DMS114 treated with DMSO at 0.1 percent for 48 hours (cell line): ENCODE data around the gene SLC9A7.
A peak's percentile ranks its signal among the peaks of the same experiment; 100 is the strongest.
"Not testable (repeated sequence)": the region's sequence is repeated elsewhere in the genome, so short reads cannot be mapped to it uniquely, and the experiment has no call there.

Experiments
- DNase-seq: peaks from one replicate; lab custom pipeline; 2025; ENCODE audit not compliant: unreplicated experiment; lab: John Stamatoyannopoulos, UW

The SLC9A7 gene

GRCh38 chrX:46758956-46759644 lies at the start of gene SLC9A7:
Gene SLC9A7 (minus strand): TSS chrX:46759118. CDS start chrX:46759029, 89 bp downstream.
- DNase-seq = no peak

DNA sequence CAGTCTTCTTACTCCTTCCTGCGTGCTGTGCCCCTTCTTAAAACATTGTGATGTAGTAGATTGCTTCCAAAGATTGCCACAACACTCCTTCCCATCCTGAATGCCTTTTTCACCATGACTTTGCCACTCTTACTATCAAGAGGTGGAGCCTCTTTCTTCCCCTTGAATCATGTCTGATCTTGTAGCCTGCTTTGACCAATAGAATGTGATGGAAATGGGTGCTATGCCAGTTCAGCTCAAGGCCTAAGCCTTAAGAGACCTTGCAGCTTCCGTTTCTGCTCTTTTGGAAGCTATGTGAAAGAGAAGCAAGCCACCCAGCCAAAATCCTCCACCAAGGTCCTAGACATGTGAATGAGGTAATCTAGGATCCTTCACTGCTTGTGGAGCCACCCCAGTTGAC lies 46.4 kb upstream of the SLC9A7 start:
- DNase-seq = no peak

DNA sequence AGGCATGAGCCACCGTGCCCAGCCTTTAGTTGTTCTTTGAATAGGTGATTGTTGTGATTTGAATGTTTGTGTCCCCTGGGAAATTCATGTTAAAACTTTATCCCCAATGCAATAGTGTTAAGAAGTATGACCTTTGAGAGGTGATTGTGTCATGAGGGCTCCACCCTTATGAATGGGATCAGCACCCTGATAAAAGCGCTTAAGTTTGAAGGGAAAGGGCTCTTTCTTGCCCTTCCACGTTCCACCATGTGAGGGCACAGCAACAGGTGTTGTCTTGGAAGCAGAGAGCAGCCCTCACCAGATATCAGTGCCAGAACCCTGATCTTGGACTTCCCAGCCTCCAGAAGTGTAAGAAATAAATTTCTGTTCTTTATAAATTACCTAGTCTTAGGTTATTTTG lies 44.2 kb upstream of the SLC9A7 start:
- DNase-seq = no peak

DNA sequence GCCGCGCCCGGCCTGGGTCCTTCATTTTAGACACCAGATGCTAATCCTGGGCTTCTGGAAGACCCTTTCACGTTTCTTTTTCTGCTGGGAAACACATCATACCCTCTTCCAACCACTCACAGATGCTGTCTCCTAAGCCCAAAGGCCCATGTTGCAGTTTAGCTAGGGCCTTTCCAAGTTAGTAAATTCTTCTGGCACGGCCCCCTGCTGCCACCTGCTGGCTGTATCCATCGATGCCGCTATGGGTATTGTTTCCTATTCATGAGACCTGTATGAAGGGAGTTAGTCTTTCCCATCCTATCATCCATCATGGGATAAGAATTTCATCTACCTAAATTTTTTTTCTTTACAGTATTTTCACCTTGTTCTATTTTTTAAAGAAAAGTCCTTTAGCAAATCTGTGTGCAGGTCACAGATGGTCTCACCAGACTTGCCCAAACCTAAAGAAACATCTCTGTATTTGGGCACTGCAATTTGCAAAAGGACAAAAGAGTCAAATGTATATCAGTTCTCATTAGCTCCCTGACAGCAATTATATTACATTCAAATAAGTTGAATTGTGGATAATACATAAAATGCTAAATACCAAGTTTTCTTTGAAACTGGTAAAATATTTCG lies 37.8 kb upstream of the SLC9A7 start:
- DNase-seq = peak; percentile 34

DNA sequence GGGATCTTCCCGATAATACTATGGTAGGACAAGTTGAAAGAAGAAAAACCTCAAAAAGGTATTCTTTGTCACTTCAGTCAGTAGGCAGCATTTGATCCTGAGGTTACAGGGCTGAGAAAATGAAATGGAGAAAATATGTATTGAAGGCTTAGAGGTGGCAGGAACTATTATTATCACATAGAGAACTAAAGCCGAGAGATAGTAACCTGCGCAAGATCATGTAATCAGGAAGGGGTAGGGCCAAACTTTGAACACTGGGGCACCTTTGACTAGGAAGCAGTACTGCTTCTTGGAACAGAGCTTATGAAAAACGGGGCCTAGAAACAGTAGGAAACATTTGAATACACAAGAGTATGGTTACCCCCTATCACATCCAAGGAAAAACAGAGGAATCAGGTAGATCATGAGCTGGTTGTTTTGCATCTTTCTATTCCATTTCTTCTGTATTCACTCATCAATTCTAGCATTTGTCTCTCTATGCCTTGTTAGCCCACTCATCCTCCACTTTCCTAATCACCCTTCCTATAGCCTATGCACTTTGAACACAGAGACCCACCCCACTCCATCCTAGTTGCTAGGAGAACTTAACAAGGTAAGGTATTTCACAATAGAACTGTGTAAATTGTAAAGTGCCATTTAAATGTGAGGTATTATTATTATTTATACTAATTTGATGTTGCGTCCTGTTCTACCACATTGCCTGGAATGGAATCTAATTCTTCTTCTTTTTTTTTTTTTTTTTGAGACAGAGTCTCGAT lies 34.6 kb upstream of the SLC9A7 start:
- no peak for DNase-seq

DNA sequence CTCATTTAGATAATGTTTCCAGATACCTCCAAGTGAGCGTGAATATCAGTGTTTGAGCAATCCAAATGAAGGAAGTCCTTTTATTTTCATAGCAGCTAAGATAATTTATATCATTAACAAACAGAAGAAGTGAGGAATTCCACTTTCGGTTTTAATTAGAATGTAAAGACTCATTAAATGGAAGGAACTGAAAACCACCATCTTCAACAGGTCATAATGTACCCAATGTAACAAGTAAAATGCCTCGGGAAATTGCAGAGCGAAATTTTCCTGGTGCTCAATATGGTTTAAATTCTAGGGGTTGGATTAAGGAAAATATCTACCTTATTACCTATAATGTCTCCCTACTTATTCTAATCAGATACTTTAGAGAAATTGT lies 33.9 kb upstream of the SLC9A7 start:
- no peak for DNase-seq

DNA sequence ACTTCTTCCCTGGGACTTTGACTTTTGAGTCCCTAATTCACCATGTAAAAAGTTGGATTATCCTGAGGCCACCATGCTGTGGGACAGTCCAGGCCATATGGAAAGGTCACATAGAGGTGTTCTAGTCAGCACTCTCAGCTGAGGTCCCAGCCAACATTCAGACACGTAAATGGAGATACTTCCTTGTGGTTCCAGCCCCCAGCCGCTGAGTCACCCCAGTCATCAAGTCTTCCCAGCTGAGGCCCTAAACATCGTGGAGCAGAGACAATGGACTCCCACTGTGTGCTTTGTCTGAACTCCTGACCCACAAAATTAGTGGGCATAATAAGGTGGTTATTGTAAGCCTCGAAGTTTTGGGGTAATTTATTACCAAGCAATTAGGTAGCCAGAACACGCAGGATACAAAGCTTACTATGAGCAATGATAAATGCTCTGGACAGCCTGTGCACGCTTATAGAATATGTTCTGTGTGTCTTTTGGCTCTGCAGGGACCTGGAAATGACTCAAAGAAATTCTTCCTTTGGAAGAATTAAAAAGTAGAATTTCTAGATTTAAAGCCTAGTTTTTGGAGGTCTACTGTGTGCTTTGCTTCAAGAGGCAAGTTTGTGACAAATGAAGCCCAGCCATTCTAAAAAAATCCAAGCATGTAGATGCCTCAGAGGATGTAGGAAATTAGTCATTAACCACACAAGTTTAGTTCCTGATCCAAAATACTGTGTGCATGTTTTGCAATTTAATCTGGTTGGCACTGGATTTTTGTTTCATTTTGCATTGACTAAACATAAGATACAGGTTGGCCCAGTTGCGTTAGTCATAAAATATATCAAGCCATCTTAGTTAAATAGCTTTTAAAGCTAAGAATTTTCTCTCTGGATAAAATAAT lies 33.2 kb upstream of the SLC9A7 start:
- no peak for DNase-seq

DNA sequence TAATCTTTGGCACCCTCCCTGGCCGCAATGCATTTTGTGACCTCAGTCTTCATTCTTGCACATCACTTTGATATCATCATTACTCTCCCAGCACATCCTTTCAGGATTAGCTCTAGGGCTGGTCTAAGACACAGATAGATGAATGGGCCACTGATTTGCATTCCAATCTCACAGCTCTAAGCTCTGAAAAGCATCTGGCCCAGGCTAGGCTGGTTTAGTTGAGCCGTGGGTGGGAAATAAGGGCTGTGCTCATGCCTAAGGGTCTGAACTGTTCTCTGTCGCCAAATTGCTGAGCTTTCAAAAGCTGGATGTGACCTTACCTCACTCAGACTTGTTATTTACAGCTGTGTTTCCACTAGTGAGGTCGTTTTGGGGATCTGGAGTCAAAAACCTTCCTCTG lies 30.0 kb upstream of the SLC9A7 start:
- DNase-seq = no peak

GRCh38 chrX:46784437-46784836 lies 25.5 kb upstream of the SLC9A7 start:
- DNase-seq = not testable (repeated sequence)

- DNase-seq = no peak
Observed at GRCh38 chrX:46782034-46782433, 23.1 kb upstream of the SLC9A7 start.

DNA sequence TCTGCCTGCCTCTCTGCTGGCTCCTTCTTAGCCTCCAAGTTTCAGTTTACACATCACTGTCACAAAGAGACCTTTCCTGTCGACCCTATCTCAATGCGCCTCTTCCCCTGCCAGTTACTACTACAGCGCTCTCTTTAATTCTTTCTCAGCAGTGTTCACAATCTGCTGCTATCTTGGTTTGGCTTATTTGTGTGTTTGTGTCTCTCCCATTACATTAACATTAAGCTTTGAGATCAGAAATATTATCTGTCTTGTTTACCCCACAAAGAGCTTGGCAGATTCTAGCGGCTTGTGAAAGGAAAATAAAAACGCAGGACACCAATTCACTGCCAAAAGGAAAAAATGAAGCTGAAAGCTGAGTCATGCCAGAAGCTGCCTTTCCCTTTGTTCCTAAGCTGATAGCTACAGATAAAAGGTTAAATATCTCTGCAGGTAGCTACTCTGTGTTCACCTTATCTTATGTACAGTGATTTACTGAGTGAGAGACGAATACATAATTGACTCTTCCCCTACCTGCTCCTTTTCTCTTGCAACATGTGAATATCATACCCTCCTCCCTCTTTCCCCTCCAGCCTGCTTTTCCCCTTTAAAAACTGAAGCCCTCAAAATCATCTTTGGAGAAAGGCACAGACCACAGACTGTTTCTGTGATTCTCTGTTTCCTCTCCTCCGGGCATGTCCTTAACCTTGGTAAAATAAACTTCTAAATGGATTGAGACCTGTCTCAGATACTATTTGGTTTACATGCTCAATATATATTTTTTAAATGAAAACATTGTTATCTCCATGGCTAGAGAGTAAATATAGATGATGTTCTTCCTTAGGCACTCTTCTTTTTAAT lies 19.3 kb upstream of the SLC9A7 start:
- DNase-seq = no peak

DNA sequence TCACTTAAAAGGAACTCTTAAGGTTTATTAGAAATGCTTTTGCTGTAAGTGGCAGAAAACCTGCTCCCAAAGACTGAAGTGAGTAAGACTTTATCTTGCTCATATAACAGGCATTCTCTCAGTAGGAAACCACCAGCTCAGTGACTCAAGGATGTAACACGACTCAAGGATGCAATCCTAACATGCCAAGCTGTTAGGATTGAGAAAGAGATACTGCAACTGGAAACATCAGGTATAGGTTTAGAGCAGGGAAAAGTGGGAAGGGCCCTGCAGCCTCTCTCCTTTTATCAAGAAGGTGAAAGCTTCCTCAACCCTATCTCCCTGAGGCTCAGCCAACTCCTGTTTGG lies 11.9 kb upstream of the SLC9A7 start:
- no peak for DNase-seq

GRCh38 chrX:46770000-46770816 lies 11.3 kb upstream of the SLC9A7 start:
- DNase-seq = no peak

GRCh38 chrX:46762963-46763362 lies 4.0 kb upstream of the SLC9A7 start:
- DNase-seq = no peak

- no peak for DNase-seq
Observed at GRCh38 chrX:46759645-46759974, 692 bp upstream of the SLC9A7 start.

DNA sequence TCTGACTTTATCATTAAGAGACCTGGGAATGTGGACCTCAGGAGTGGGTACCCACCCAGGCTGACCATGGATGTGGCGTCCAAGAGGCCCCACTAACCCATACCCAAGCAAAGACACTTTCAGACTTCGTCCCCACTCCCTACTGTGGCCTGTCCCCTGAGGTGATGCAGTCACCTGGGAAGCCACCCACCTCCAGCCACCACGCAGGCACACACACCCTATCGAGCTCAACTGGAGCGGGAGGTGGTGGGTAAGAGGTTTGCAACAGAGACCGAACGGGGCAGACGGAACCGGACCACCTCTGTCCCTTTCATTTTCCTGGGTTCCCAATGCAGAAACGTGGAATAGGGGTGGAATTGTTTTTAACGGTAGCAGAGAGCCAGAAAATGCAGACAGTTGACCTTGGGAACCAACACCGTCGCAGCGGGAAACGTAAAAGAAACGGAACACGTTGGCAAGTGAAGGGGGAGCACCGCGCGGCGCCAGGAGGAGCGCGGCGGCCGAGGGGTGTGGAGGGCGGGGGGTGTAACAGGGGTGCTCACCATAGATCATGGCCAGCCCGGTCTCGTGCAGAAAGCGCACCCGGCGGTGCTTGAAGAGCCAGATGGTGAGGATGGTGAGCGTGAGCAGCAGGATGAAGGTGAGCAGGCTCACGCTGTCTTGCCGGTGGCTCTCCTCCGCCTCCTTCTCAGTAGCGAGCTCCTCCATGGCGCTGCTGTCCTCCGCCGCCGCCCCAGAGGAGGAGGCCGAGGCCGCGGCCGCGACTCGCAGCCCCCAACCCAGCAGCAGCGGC lies 559 bp downstream of the SLC9A7 start:
- DNase-seq = no peak

- no peak for DNase-seq
Observed at GRCh38 chrX:46757593-46757992, 1.3 kb downstream of the SLC9A7 start.

- DNase-seq = no peak
Observed at GRCh38 chrX:46757052-46757451, 1.9 kb downstream of the SLC9A7 start.

GRCh38 chrX:46755671-46756070 lies 3.2 kb downstream of the SLC9A7 start:
- no peak for DNase-seq
